ACHN (cell line): Measurements from ENCODE around the gene TUBB1.
A peak's percentile ranks its signal among the peaks of the same experiment; 100 is the strongest.

Source experiments
- DNase-seq: peaks from one replicate; pipeline ENCODE4 v3.0.0-alpha.2; 2015
- in situ Hi-C: cut with HindIII; loops from 2 replicates; pipeline ENCODE4 v1.10.0; 2017; ENCODE audit warnings: low sequenced_read_pairs, low pct_ligation_motif_present, low pct_unique_long_range_greater_than_20kb

The TUBB1 gene

GRCh38 chr20:59015411-59015810 lies 3.8 kb upstream of the TUBB1 start:
- in situ Hi-C loops, result no loop called here

GRCh38 chr20:59015812-59016711 lies 3.2 kb upstream of the TUBB1 start:
- DNase-seq, result no peak
- in situ Hi-C loops, result no loop called here

More at GRCh38 chr20:59015411-59015810, 3.8 kb upstream of the TUBB1 start:
- no peak for DNase-seq

- in situ Hi-C loops, result no loop called here
- no peak for DNase-seq
Observed at GRCh38 chr20:59016795-59017492, 2.3 kb upstream of the TUBB1 start.

- in situ Hi-C loops, result no loop called here
- no peak for DNase-seq
Observed at GRCh38 chr20:59017493-59018231, 1.6 kb upstream of the TUBB1 start.

GRCh38 chr20:59018817-59019216 lies 412 bp upstream of the TUBB1 start:
- no peak for DNase-seq
- in situ Hi-C loops, result no loop called here

DNA sequence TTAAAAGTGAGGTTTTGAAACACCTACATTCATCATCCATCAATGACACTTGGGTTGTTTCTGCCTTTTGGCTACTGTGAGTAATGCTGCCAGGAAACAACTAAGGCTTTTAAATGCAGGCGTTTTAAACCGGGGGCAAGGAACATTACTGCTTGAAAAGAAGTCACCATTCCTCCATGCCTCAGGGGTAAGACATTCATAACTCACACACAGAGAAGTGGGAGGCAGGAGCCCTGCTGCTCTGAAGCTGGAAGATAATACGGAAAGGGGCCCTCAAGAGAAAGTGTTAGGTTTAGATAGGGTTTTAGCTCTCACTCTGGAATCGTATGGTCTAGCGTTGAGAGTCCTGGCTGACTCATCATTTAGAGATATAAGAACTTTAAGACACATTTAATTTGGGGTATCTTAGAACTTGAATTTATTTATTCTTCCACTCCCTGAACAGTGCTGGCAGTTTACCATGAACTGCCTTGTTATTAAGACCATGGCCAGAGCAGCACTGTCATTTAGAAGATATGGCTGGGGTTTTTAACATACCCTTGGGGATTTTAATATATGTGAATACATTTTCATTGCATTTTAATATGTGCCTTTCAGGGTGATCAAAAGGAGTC lies 1.8 kb downstream of the TUBB1 start:
- in situ Hi-C loops, result no loop called here
- no peak for DNase-seq

- in situ Hi-C loops, result no loop called here
- no peak for DNase-seq
Observed at GRCh38 chr20:59022754-59023153, 3.5 kb downstream of the TUBB1 start.

- no peak for DNase-seq
- in situ Hi-C loops, result no loop called here
Observed at GRCh38 chr20:59023616-59024015, 4.4 kb downstream of the TUBB1 start.

DNA sequence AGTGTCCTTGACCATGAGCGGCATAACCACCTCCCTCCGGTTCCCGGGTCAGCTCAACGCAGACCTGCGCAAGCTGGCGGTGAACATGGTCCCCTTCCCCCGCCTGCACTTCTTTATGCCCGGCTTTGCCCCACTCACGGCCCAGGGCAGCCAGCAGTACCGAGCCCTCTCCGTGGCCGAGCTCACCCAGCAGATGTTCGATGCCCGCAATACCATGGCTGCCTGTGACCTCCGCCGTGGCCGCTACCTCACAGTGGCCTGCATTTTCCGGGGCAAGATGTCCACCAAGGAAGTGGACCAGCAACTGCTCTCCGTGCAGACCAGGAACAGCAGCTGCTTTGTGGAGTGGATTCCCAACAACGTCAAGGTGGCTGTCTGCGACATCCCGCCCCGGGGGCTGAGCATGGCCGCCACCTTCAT lies 4.9 kb downstream of the TUBB1 start:
- in situ Hi-C loops, result no loop called here

GRCh38 chr20:59025086-59025485 lies 5.9 kb downstream of the TUBB1 start:
- DNase-seq, result no peak
- in situ Hi-C loops, result no loop called here

More for the DNA sequence above, 4.9 kb downstream of the TUBB1 start:
- no peak for DNase-seq

DNA sequence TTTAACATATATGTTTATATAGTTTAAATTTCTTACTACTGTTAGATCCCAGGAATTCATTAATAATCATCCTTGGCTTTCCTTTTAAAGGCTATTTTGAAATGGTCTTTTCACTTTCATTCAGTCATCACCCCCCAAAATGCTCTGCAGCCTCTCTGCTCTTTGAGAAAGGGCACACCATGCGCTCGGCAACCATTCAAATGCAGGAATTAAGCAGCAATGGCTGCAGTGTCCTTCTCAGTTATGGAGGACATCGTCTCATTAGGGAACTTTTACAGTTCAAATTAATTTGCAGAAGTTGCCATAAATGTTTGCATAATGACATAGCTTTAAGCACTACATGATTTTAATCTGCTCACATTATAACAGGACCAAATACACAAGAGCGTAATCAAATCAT lies 6.3 kb downstream of the TUBB1 start:
- in situ Hi-C loops, result no loop called here
- no peak for DNase-seq

DNA sequence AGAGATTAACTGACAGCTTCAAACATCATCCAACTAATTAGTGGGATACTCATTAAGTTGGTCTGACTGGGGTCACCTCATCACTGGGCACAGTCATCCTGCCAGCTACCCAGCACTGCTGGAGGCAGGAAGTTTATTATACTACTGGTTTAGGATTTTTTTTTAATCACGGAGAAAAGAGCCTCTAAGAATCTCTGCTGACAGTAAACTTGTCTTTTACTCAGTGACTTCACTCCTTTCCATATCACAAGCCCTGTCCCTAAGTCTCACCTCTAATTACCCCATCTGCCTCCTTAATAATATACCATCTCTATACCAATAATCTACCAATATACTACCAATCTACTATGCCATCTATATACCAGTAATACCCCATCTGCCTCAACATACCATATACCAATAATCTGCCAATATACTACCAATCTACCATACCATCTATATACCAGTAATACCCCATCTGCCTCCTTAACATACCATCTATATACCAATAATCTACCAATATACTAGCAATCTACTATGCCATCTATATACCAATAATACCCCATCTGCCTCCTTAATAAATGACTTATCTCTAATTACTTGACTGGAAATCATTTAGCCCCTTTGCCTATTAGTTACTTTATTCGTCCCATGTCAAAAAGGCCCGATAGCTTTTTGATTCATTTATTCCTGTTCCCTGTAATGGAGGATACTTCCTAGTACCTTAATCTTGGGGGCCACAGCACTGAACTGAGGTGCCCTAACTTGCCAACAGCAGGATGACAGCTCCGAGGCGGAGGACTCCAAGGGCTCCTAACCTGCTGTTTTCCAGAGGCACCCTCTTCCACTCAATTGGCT lies 7.9 kb downstream of the TUBB1 start:
- no peak for DNase-seq
- in situ Hi-C loops, result no loop called here

GRCh38 chr20:59027741-59028320 lies 8.6 kb downstream of the TUBB1 start:
- in situ Hi-C loops, result no loop called here
- DNase-seq, result no peak

- in situ Hi-C loops, result no loop called here
- DNase-seq, result no peak
Observed at GRCh38 chr20:59028812-59029211, 9.6 kb downstream of the TUBB1 start.

DNA sequence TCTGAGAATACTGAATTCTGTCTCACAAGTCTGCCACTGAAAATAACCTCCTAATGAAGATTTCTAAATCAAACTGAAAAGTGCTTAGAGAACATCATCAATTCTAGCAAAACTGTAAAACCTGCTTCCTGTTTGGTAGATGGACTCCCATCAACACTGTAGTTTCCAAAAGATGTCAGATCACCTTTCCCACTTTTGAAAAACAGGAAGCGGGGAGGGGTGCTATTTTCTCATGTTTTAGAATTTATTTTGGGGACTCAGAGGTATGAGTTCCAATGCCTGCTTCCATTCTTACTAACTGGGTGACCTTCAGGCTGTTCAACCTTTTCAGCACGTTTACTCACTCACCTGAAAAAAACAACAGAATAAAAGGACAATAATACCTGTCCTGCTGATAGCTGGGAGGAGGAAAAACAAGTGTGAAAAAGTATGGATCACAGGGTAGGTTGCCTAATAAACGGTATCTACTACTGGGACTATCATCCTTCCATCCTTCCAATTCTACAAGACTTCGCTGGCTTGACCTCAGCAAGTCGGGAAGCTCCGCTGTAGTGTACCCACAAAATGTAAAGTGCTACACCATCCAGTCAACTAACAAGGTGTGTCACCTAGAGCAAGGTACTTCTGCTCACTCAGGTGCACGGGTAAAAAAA lies 11.8 kb downstream of the TUBB1 start:
- in situ Hi-C loops, result no loop called here
- DNase-seq, result no peak

DNA sequence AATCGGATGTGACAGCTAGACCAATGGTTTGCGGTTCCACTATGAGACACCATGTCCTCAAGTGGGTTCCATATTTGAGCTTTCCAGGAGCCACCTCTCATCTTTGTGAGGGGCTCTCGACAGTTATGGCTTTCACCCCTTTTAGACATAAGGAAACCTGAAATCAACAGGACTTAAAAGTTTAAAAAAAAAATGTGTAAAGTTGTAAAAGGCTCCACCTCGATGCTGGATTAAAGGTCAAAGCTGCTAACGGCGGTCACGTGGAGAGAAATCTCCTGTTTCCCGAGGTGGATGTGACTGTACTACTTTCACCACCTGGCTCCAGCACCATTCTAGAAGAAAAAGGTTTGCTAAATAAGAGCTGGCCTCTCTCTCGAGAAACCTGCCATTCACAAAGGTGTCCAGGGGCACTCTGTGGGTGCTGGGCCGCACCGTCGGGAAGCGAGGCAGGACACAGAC lies 12.4 kb downstream of the TUBB1 start:
- in situ Hi-C loops, result no loop called here
- DNase-seq, result peak; percentile 5
